Activated T-cell treated with anti-CD3 and anti-CD28 coated beads for 4 hours (primary cell): ENCODE data around the gene MIF4GD.
"Not testable (repeated sequence)": the region's sequence is repeated elsewhere in the genome, so short reads cannot be mapped to it uniquely, and the experiment has no call there.

Source experiments
- DNase-seq: peaks from one replicate; pipeline ENCODE4 v3.0.0-alpha.2; 2020

MIF4GD gene

GRCh38 chr17:75288359-75288758 lies 17.3 kb upstream of the MIF4GD start:
- DNase-seq: no peak

GRCh38 chr17:75287221-75287620 lies 16.2 kb upstream of the MIF4GD start:
- no peak for DNase-seq

- DNase-seq: no peak
Observed at GRCh38 chr17:75285123-75285522, 14.1 kb upstream of the MIF4GD start.

- DNase-seq: not testable (repeated sequence)
Observed at GRCh38 chr17:75280189-75280588, 9.2 kb upstream of the MIF4GD start.

GRCh38 chr17:75277664-75278071 lies 6.6 kb upstream of the MIF4GD start:
- no peak for DNase-seq

GRCh38 chr17:75273977-75274708 lies 3.1 kb upstream of the MIF4GD start:
- DNase-seq: no peak

- no peak for DNase-seq
Observed at GRCh38 chr17:75272848-75273184, 1.8 kb upstream of the MIF4GD start.

GRCh38 chr17:75271955-75272847 lies 1.2 kb upstream of the MIF4GD start:
- DNase-seq: no peak

GRCh38 chr17:75271233-75271954 lies 363 bp upstream of the MIF4GD start:
- peak; percentile 83 for DNase-seq

GRCh38 chr17:75270218-75270965 lies 639 bp downstream of the MIF4GD start:
- no peak for DNase-seq

GRCh38 chr17:75269844-75270217 lies 1.2 kb downstream of the MIF4GD start:
- no peak for DNase-seq

GRCh38 chr17:75267411-75268232 lies 3.4 kb downstream of the MIF4GD start:
- DNase-seq: no peak

- no peak for DNase-seq
Observed at GRCh38 chr17:75267153-75267410, 3.9 kb downstream of the MIF4GD start.

GRCh38 chr17:75266316-75267152 lies 4.5 kb downstream of the MIF4GD start:
- no peak for DNase-seq

- DNase-seq: no peak
Observed at GRCh38 chr17:75265614-75266315, 5.3 kb downstream of the MIF4GD start.

- no peak for DNase-seq
Observed at GRCh38 chr17:75263055-75263454, 8.0 kb downstream of the MIF4GD start.

GRCh38 chr17:75262112-75262606 lies 8.9 kb downstream of the MIF4GD start:
- no peak for DNase-seq

- peak; percentile 93 for DNase-seq
Observed at GRCh38 chr17:75261336-75262111, 9.5 kb downstream of the MIF4GD start, which contains the start of the genes GGA3 and MRPS7. Gene GGA3, minus strand, starts transcription at chr17:75261606. Its CDS starts 19 bp downstream, at chr17:75261587. Gene MRPS7, plus strand, starts transcription at chr17:75261879. Its CDS starts 22 bp downstream, at chr17:75261901.

- DNase-seq: peak; percentile 44
Observed at GRCh38 chr17:75260641-75261335, 10.2 kb downstream of the MIF4GD start.
